Activated CD8-positive, alpha-beta T cell treated with anti-CD3 and anti-CD28 coated beads, Interleukin-2, amount 10 ng/mL, durations not matched to agents 7 days and 5 days (primary cell): ENCODE measurements around the gene APLF. TPM values are rescaled to one million over a fixed set of nuclear protein-coding genes. Genes with fewer than 3 reads are reported as not detected.
"Not testable (repeated sequence)": the region's sequence is repeated elsewhere in the genome, so short reads cannot be mapped to it uniquely, and the experiment has no call there.

Experiments used
- ATAC-seq: fragments of 150-1000 bp; cut with Tn5 transposase; one replicate; pipeline ENCODE4 v1.10.0; 2021; ENCODE audit warnings: moderate library complexity
- CTCF ChIA-PET: fragments of 350-600 bp; sonication (Branson Sonifier 250); formaldehyde crosslinking; loops from one replicate; lab custom pipeline; 2021; ENCODE audit warnings: antibody characterized with exemption; lab: Charles Lee
- POLR2A ChIA-PET: fragments of 350-600 bp; sonication (Branson Sonifier 250); formaldehyde crosslinking; loops from one replicate; lab custom pipeline; 2021; ENCODE audit warnings: antibody characterized with exemption; lab: Charles Lee
- DNase-seq: peaks from one replicate; pipeline ENCODE4 v3.0.0-alpha.2; 2020
- H3K27ac Mint-ChIP-seq: one replicate; pipeline ENCODE4 v1.8.0; 2021; ENCODE audit warnings: mild to moderate bottlenecking, mixed read lengths
- H3K27me3 Mint-ChIP-seq: one replicate; pipeline ENCODE4 v1.8.0; 2021; ENCODE audit warnings: low read depth, mixed read lengths
- H3K36me3 Mint-ChIP-seq: one replicate; pipeline ENCODE4 v1.8.0; 2021; ENCODE audit warnings: low read depth, mixed read lengths
- H3K4me1 Mint-ChIP-seq: one replicate; pipeline ENCODE4 v1.8.0; 2021; ENCODE audit warnings: low read depth, mixed read lengths
- H3K4me3 Mint-ChIP-seq: one replicate; pipeline ENCODE4 v1.8.0; 2021; ENCODE audit warnings: mild to moderate bottlenecking, mixed read lengths
- H3K9me3 Mint-ChIP-seq: one replicate; pipeline ENCODE4 v1.8.0; 2022; ENCODE audit warnings: mixed read lengths; ENCODE audit not compliant: insufficient read depth
- total RNA-seq, 2 experiments: library from RNA; stranded (reverse); gene quantifications; one replicate each; pipeline ENCODE4 v1.2.3, GENCODE V29; 2021

APLF gene
- total RNA-seq, 2 experiments from 2014 or later = 2.2 to 2.6 TPM

DNA sequence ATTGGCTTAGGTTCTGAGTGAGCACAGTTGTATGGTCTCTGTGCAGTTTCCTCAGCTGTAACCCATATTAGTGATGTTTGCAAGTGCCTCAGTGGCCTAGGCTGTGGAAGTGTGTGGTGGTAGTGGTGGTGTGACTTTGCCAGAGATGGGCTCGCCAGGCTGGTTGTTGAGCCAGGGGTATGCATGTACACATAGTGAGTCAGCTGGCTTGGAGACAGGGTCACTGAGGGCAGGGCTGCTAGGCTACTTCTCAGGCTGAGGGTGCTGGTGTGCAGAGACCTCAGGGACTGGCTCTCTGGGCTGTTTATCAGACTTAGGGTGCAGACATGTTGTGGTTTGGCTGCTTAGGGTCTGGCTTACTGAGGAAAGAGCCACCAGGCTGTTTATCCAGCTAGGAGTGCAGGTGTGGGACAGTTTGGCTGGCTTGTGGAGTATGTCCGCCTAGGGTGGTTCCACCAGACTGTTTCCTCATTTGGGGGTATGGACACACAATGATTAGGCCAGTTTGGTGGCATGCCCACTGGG, 15.0 kb downstream of the APLF start:
- POLR2A ChIA-PET = no interaction called here
- DNase-seq = no peak
- Mint-ChIP-seq H3K9me3 (no peaks in the 10 kb centered on the region), H3K36me3 (no peaks in the 10 kb centered on the region), H3K4me3 (no peak overlapping the region), H3K4me1 (no peaks in the 10 kb centered on the region), H3K27me3 (no peaks in the 10 kb centered on the region), H3K27ac (no peak overlapping the region)
- CTCF ChIA-PET = interaction anchor here (1.2 to 2.1 kb wide), 2 partner anchors 19 to 443 kb away, joined by 4 to 6 read pairs; no protein-coding TSS in a partner anchor
- ATAC-seq = no peak

DNA sequence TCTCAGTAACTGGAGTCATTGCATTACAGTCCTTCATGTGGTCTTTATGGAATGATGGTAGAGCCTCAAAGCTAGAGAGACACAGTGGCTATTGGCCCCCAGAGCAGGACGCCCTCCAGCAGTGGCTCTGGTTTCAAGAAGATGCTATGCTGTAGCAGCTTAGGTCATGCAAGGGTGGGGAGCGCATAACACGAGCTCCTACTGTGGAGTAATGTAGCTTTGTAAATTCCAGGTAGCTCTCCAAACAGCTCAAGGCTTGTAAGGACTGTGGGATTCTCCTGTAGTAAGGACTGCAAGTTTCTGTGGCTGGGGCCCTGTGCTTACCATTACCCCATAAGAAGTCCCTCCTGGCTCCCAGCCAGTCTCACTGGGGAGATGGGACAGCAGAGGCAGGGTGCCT, 15.6 kb downstream of the APLF start:
- no peaks in the 10 kb centered on the region for H3K36me3 Mint-ChIP-seq
- H3K27me3 Mint-ChIP-seq = no peaks in the 10 kb centered on the region
- ChIA-PET CTCF (interaction anchor here (1.2 to 2.1 kb wide), 2 partner anchors 20 to 443 kb away, joined by 4 to 6 read pairs; no protein-coding TSS in a partner anchor), POLR2A (no interaction called here)
- no peak overlapping the region for H3K4me3 Mint-ChIP-seq
- ATAC-seq (no peak), DNase-seq (no peak)
- no peak overlapping the region for H3K27ac Mint-ChIP-seq
- peaks cover 2% of the 10 kb centered on the region for H3K4me1 Mint-ChIP-seq
- H3K9me3 Mint-ChIP-seq = no peaks in the 10 kb centered on the region

GRCh38 chr2:68487773-68488355, 20.5 kb downstream of the APLF start:
- no peaks in the 10 kb centered on the region for H3K9me3 Mint-ChIP-seq
- no peak overlapping the region for H3K4me3 Mint-ChIP-seq
- H3K36me3 Mint-ChIP-seq = no peaks in the 10 kb centered on the region
- H3K4me1 Mint-ChIP-seq = peaks cover 3% of the 10 kb centered on the region
- DNase-seq (no peak), ATAC-seq (peak; percentile 49)
- no peak overlapping the region for H3K27ac Mint-ChIP-seq
- H3K27me3 Mint-ChIP-seq = no peaks in the 10 kb centered on the region
- POLR2A ChIA-PET = interaction anchor here (0.6 kb wide), 1 partner anchor 455 kb away, joined by 3 read pairs; no protein-coding TSS in a partner anchor
- CTCF ChIA-PET = interaction anchor here (0.7 to 2.9 kb wide), 39 partner anchors 8 to 456 kb away, joined by 3 to 34 read pairs (median 4); partner anchors contain the start of genes APLF and FBXO48

- ATAC-seq, H3K36me3 Mint-ChIP-seq, POLR2A ChIA-PET, H3K4me1 Mint-ChIP-seq, DNase-seq, H3K9me3 Mint-ChIP-seq, H3K4me3 Mint-ChIP-seq, H3K27ac Mint-ChIP-seq, H3K27me3 Mint-ChIP-seq: not testable (repeated sequence)
- CTCF ChIA-PET = interaction anchor here (0.6 to 2.9 kb wide), 19 partner anchors 8 to 455 kb away, joined by 3 to 34 read pairs (median 6); partner anchors contain the start of genes APLF and FBXO48
These were observed 21.2 kb downstream of the APLF start for GRCh38 chr2:68488605-68489004.

- Mint-ChIP-seq H3K4me1 (peaks cover 3% of the 10 kb centered on the region), H3K4me3 (no peak overlapping the region), H3K27ac (no peak overlapping the region), H3K27me3 (no peaks in the 10 kb centered on the region), H3K36me3 (peaks cover 2% of the 10 kb centered on the region), H3K9me3 (no peaks in the 10 kb centered on the region)
- no peak for ATAC-seq
- ChIA-PET POLR2A (no interaction called here), CTCF (interaction anchor here (1.0 to 2.9 kb wide), 6 partner anchors 9 to 419 kb away, joined by 5 to 34 read pairs (median 20); partner anchors contain the start of genes APLF and FBXO48)
- no peak for DNase-seq
These were observed 21.9 kb downstream of the APLF start for GRCh38 chr2:68489282-68489681.

DNA sequence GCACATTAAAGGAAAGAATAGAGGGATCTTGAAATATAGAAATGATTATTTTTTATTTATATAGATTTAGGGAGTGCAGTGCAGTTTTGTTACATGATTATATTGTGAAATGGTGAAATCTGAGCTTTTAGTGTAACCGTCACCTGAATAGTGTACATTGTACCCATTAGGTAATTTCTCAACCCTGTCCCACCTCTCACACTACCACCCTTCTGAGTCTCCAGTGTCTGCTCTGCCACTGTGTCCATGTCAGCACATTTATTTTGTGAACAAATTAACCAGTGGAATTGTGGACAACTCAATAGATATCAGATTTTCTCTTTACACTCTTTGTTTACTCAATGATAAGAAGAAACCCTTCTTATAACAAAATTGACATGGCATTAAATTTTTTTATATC, 24.2 kb downstream of the APLF start:
- DNase-seq = no peak
- no peaks in the 10 kb centered on the region for H3K27me3 Mint-ChIP-seq
- ChIA-PET CTCF (no interaction called here), POLR2A (no interaction called here)
- H3K4me3 Mint-ChIP-seq = no peak overlapping the region
- H3K4me1 Mint-ChIP-seq = peaks cover 3% of the 10 kb centered on the region
- H3K36me3 Mint-ChIP-seq = peaks cover 13% of the 10 kb centered on the region
- H3K9me3 Mint-ChIP-seq = peaks cover 4% of the 10 kb centered on the region
- H3K27ac Mint-ChIP-seq = no peak overlapping the region
- ATAC-seq = no peak

DNA sequence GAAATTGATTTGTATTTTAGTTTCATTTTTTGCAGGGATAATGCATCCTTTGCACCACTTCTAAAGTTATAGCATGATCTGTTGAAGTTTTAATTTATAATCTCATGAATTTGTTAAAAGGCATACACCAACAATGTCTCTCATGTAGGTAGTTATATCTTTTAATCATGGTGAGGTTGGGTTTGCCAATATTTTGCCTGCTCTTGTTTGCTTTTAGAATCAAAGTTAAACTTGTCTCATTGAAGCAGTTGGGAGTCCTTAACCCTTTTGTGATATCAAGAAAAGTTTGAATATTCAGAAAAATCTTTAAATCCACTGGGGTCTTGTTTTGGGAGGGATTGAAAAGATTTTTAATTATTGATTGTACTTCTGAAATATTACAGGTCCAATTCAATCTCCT, 31.7 kb downstream of the APLF start:
- Mint-ChIP-seq H3K9me3 (peaks cover 8% of the 10 kb centered on the region), H3K27ac (no peak overlapping the region), H3K4me3 (no peak overlapping the region), H3K27me3 (no peaks in the 10 kb centered on the region), H3K4me1 (no peaks in the 10 kb centered on the region), H3K36me3 (peaks cover 14% of the 10 kb centered on the region)
- POLR2A ChIA-PET = no interaction called here
- ATAC-seq = no peak
- CTCF ChIA-PET = interaction anchor here (1.2 to 1.4 kb wide), 3 partner anchors 10 to 426 kb away, joined by 3 to 5 read pairs (median 4); no protein-coding TSS in a partner anchor
- no peak for DNase-seq

DNA sequence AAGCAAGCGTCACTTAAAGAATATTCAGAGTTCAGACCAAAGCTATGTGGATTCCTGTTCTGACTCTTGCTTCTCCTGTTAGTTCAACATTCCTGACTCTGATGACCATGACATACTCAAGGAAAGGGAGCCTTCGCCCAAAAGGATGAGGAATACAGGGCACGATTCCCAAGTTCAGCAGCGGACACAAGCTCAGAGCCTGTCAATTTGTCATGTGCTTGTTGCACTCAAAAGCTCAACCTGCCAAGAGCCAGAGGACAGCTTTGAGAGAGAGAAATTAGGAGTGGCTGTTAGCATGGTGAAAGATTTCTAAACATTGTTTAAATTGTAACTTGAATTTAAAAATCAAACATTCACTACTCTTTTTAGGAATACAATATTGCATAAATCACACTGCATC, 33.3 kb downstream of the APLF start:
- Mint-ChIP-seq H3K36me3 (peaks cover 6% of the 10 kb centered on the region), H3K27ac (no peak overlapping the region), H3K4me1 (no peaks in the 10 kb centered on the region), H3K27me3 (no peaks in the 10 kb centered on the region), H3K4me3 (no peak overlapping the region), H3K9me3 (peaks cover 6% of the 10 kb centered on the region)
- ChIA-PET POLR2A (no interaction called here), CTCF (interaction anchor here (1.2 to 2.4 kb wide), 4 partner anchors 13 to 95 kb away, joined by 3 to 7 read pairs (median 4); no protein-coding TSS in a partner anchor)
- DNase-seq (no peak), ATAC-seq (no peak)

DNA sequence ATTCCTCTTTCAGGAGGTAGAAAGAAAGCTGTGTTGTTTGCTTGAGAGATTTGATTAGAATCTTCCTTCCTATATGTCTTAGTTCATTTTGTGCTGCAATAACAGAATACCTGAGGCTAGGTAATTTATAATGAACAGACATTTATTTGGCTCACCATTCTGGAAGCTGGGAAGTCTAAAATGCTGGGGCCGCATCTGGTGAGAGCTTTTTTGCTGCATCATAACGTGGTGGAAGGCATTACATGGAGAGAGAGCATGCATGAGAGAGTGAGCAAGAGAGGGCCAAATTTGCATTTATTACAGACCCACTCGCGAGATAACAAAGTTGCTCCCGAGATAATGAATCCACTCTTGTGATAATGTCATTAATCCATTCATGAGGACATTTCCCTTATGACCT, 34.4 kb downstream of the APLF start:
- ATAC-seq (no peak), DNase-seq (no peak)
- H3K4me1 Mint-ChIP-seq = peaks cover 10% of the 10 kb centered on the region
- H3K9me3 Mint-ChIP-seq = peaks cover 2% of the 10 kb centered on the region
- no peak overlapping the region for H3K4me3 Mint-ChIP-seq
- ChIA-PET POLR2A (no interaction called here), CTCF (interaction anchor here (1.2 to 2.4 kb wide), 5 partner anchors 14 to 94 kb away, joined by 3 to 7 read pairs (median 5); no protein-coding TSS in a partner anchor)
- no peaks in the 10 kb centered on the region for H3K27me3 Mint-ChIP-seq
- H3K36me3 Mint-ChIP-seq = peaks cover 7% of the 10 kb centered on the region
- no peak overlapping the region for H3K27ac Mint-ChIP-seq

DNA sequence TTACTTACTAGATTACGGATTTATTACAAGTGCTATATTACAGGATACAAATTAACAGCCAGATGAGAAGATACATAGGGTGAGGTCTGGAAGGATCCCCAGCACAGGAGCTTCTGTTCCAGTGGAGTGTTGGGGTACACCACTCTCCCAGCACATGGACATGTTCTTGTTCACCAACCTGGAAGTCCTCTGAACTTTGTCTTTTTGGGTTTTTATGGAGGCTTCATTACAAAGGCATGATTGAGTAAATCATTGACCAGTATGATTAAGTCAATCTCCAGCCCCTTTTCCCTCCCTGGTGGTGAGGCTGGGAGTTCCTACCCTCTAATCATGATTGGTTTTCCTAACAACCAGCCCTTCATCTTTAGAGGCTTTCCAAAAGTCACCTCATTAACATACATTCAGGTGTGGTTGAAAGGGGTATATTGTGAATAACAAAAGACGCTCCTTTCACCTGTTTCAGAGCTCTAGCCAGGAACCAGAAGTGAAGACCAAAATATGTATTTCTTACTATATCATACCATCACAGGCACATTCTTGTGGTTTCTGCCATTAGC, 38.3 kb downstream of the APLF start:
- H3K27me3 Mint-ChIP-seq = no peaks in the 10 kb centered on the region
- no peak overlapping the region for H3K4me3 Mint-ChIP-seq
- no peak for ATAC-seq
- POLR2A ChIA-PET = interaction anchor here (1.6 kb wide), 1 partner anchor 38 kb away, joined by 3 read pairs; the partner anchor contains the start of genes APLF and FBXO48
- CTCF ChIA-PET = interaction anchor here (0.6 to 4.1 kb wide), 10 partner anchors 13 to 419 kb away, joined by 3 to 22 read pairs (median 4); no protein-coding TSS in a partner anchor
- H3K36me3 Mint-ChIP-seq = peaks cover 9% of the 10 kb centered on the region
- peaks cover 10% of the 10 kb centered on the region for H3K4me1 Mint-ChIP-seq
- no peaks in the 10 kb centered on the region for H3K9me3 Mint-ChIP-seq
- no peak for DNase-seq
- no peak overlapping the region for H3K27ac Mint-ChIP-seq

- ChIA-PET CTCF (interaction anchor here (0.6 to 4.1 kb wide), 9 partner anchors 13 to 418 kb away, joined by 3 to 22 read pairs (median 5); no protein-coding TSS in a partner anchor), POLR2A (interaction anchor here (1.6 kb wide), 1 partner anchor 39 kb away, joined by 3 read pairs; the partner anchor contains the start of genes APLF and FBXO48)
- ATAC-seq = no peak
- H3K36me3 Mint-ChIP-seq = peaks cover 9% of the 10 kb centered on the region
- DNase-seq = no peak
- H3K9me3 Mint-ChIP-seq = no peaks in the 10 kb centered on the region
- no peak overlapping the region for H3K4me3 Mint-ChIP-seq
- no peak overlapping the region for H3K27ac Mint-ChIP-seq
- peaks cover 10% of the 10 kb centered on the region for H3K4me1 Mint-ChIP-seq
- no peaks in the 10 kb centered on the region for H3K27me3 Mint-ChIP-seq
These were observed 38.8 kb downstream of the APLF start for GRCh38 chr2:68506170-68506569.
